H9 (cell line): ENCODE measurements around the gene FBRSL1. TPM values are rescaled to one million over a fixed set of nuclear protein-coding genes. Genes with fewer than 3 reads are reported as not detected.

Experiments
- DNase-seq: peaks from one replicate; pipeline ENCODE4 v3.0.0-alpha.2; 2017
- H2AFZ ChIP-seq: one replicate; pipeline ENCODE4 v1.6.1; 2013; ENCODE audit warnings: mild to moderate bottlenecking, low read length, control low read depth, moderate library complexity
- H2AK5ac ChIP-seq: 2 replicates; pipeline ENCODE4 v1.6.1; 2013; ENCODE audit warnings: low read length, control low read depth, mixed read lengths; ENCODE audit not compliant: insufficient read length
- H2BK120ac ChIP-seq: one replicate; pipeline ENCODE4 v1.6.1; 2013; ENCODE audit warnings: low read depth, mild to moderate bottlenecking, low read length, control low read depth, inconsistent platforms; ENCODE audit not compliant: poor library complexity, severe bottlenecking
- H2BK12ac ChIP-seq: 2 replicates; pipeline ENCODE4 v1.6.1; 2013; ENCODE audit warnings: low read length, control low read depth, mixed read lengths, low read depth; ENCODE audit not compliant: insufficient read length
- H2BK15ac ChIP-seq: 2 replicates; pipeline ENCODE4 v1.6.1; 2013; ENCODE audit warnings: low read depth, low read length, control low read depth
- H2BK20ac ChIP-seq: one replicate; pipeline ENCODE4 v1.6.1; 2013; ENCODE audit warnings: low read depth, mild to moderate bottlenecking, low read length, control low read depth, inconsistent platforms; ENCODE audit not compliant: poor library complexity, severe bottlenecking
- H2BK5ac ChIP-seq: 2 replicates; pipeline ENCODE4 v1.6.1; 2013; ENCODE audit warnings: low read length, control low read depth, mixed read lengths; ENCODE audit not compliant: insufficient read length
- H3K14ac ChIP-seq: 2 replicates; pipeline ENCODE4 v1.6.1; 2013; ENCODE audit warnings: low read length, control low read depth; ENCODE audit not compliant: insufficient read depth
- H3K18ac ChIP-seq: 2 replicates; pipeline ENCODE4 v1.6.1; 2013; ENCODE audit warnings: low read depth, mild to moderate bottlenecking, mixed read lengths, low read length, control low read depth; ENCODE audit not compliant: insufficient read length
- H3K23ac ChIP-seq: 2 replicates; pipeline ENCODE4 v1.6.1; 2013; ENCODE audit warnings: low read length, control low read depth, mixed read lengths, low read depth; ENCODE audit not compliant: insufficient read length
- H3K23me2 ChIP-seq: 2 replicates; pipeline ENCODE4 v1.6.1; 2013; ENCODE audit warnings: low read depth, mild to moderate bottlenecking, mixed read lengths, low read length, control low read depth; ENCODE audit not compliant: insufficient read length, poor library complexity, severe bottlenecking
- H3K27ac ChIP-seq: 2 replicates; pipeline ENCODE4 v1.5.1; 2013; ENCODE audit warnings: low read length, control low read depth, mixed read lengths, low read depth; ENCODE audit not compliant: insufficient read length
- H3K27me3 ChIP-seq: 2 replicates; pipeline ENCODE4 v1.6.1; 2013; ENCODE audit warnings: low read length, control low read depth, inconsistent platforms; ENCODE audit not compliant: insufficient read depth
- H3K4ac ChIP-seq: 2 replicates; pipeline ENCODE4 v1.6.1; 2013; ENCODE audit warnings: low read depth, mild to moderate bottlenecking, control low read depth, inconsistent platforms, low read length, moderate library complexity
- H3K4me1 ChIP-seq: 2 replicates; pipeline ENCODE4 v1.6.1; 2013; ENCODE audit warnings: low read length, control low read depth, inconsistent platforms; ENCODE audit not compliant: insufficient read depth
- H3K4me2 ChIP-seq: 2 replicates; pipeline ENCODE4 v1.6.1; 2013; ENCODE audit warnings: low read length, control low read depth, mixed read lengths; ENCODE audit not compliant: insufficient read length, insufficient read depth
- H3K56ac ChIP-seq: 2 replicates; pipeline ENCODE4 v1.6.1; 2013; ENCODE audit warnings: low read depth, mild to moderate bottlenecking, mixed read lengths, low read length, control low read depth; ENCODE audit not compliant: insufficient read length
- H3K79me1 ChIP-seq: 2 replicates; pipeline ENCODE4 v1.6.1; 2013; ENCODE audit warnings: low read depth, mild to moderate bottlenecking, moderate library complexity, low read length, control low read depth, inconsistent platforms; ENCODE audit not compliant: insufficient read depth, poor library complexity, severe bottlenecking
- H3K79me2 ChIP-seq: 2 replicates; pipeline ENCODE4 v1.6.1; 2013; ENCODE audit warnings: low read length, control low read depth, inconsistent platforms; ENCODE audit not compliant: insufficient read depth
- H3K9ac ChIP-seq: 2 replicates; pipeline ENCODE4 v1.6.1; 2013; ENCODE audit warnings: low read length, control low read depth, mixed read lengths; ENCODE audit not compliant: insufficient read length; ENCODE audit errors: extremely low read depth
- H3K9me3 ChIP-seq: one replicate; pipeline ENCODE4 v1.6.1; 2013; ENCODE audit warnings: low read depth, low read length, inconsistent platforms; ENCODE audit not compliant: control insufficient read depth
- H3T11ph ChIP-seq: one replicate; pipeline ENCODE4 v1.6.1; 2013; ENCODE audit warnings: mild to moderate bottlenecking, low read length, control low read depth, inconsistent platforms
- H4K20me1 ChIP-seq: one replicate; pipeline ENCODE4 v1.6.1; 2013; ENCODE audit not compliant: control insufficient read depth, insufficient read length, insufficient read depth
- H4K5ac ChIP-seq: 2 replicates; pipeline ENCODE4 v1.6.1; 2013; ENCODE audit warnings: low read depth, mild to moderate bottlenecking, mixed read lengths, low read length, control low read depth; ENCODE audit not compliant: insufficient read length
- H4K8ac ChIP-seq: replicated peaks from 2 replicates; pipeline ENCODE4 v1.6.1; 2013; ENCODE audit warnings: low read length, control low read depth, mixed read lengths, low read depth; ENCODE audit not compliant: insufficient read length
- H4K91ac ChIP-seq: 2 replicates; pipeline ENCODE4 v1.6.1; 2013; ENCODE audit warnings: low read depth, mild to moderate bottlenecking, moderate library complexity, mixed read lengths, low read length, control low read depth; ENCODE audit not compliant: insufficient read length
- H3K27ac Mint-ChIP-seq, 3 experiments: 2 replicates in 2 of 3; 3 replicates in 1 of 3; pipeline ENCODE4 v1.8.0; 2020 to 2021; ENCODE audit warnings: mixed read lengths in 3 of 3, mild to moderate bottlenecking in 1 of 3, moderate library complexity in 1 of 3
- H3K27me3 Mint-ChIP-seq: 2 replicates; pipeline ENCODE4 v1.8.0; 2021; ENCODE audit warnings: low read depth, mild to moderate bottlenecking, moderate library complexity, mixed read lengths
- H3K36me3 Mint-ChIP-seq, 3 experiments: 2 replicates in 2 of 3; 3 replicates in 1 of 3; pipeline ENCODE4 v1.8.0; 2020 to 2021; ENCODE audit warnings: low read depth in 3 of 3, mixed read lengths in 3 of 3; ENCODE audit not compliant: insufficient read depth in 1 of 3
- H3K4me1 Mint-ChIP-seq, 2 experiments: 2 replicates each; pipeline ENCODE4 v1.8.0; 2020; ENCODE audit warnings: mixed read lengths in 2 of 2
- H3K4me3 Mint-ChIP-seq, 2 experiments: 2 replicates in 1 of 2; 3 replicates in 1 of 2; pipeline ENCODE4 v1.8.0; 2020 to 2021; ENCODE audit warnings: mild to moderate bottlenecking in 2 of 2, mixed read lengths in 2 of 2, moderate library complexity in 1 of 2
- H3K9me3 Mint-ChIP-seq, 2 experiments: 2 replicates in 1 of 2; 3 replicates in 1 of 2; pipeline ENCODE4 v1.8.0; 2020; ENCODE audit warnings: mild to moderate bottlenecking in 2 of 2, mixed read lengths in 2 of 2, moderate library complexity in 1 of 2
- CTCF ChIP-seq: fragments of 200-600 bp; sonication (generic); conservative IDR thresholded peaks from 3 replicates; pipeline ENCODE4 v1.8.0; 2021; ENCODE audit warnings: antibody characterized with exemption, mild to moderate bottlenecking
- WGBS: extraction: QIAGEN DNeasy Blood & Tissue Kit; methylation state at CpG from one replicate; pipeline ENCODE4 v1.1.7; 2013; ENCODE audit warnings: missing lambda C conversion rate, low lambda C conversion rate, mixed read lengths; ENCODE audit not compliant: insufficient read length; ENCODE audit errors: extremely low coverage; 5-methylcytosine and 5-hydroxymethylcytosine counted together
- total RNA-seq: library from RNA; stranded (reverse); gene quantifications from 2 replicates; pipeline ENCODE4 v1.2.1, GENCODE V29; 2021

Gene FBRSL1
- total RNA-seq, 1 experiment from 2014 or later, result 90.8 TPM

- Mint-ChIP-seq H3K27ac (no peak overlapping the region), H3K27me3 (peaks cover 87% of the 10 kb centered on the region), H3K36me3 (peaks cover 0 to 2% (median 0%) of the 10 kb centered on the region in 3 experiments; a peak in 2 of 7 replicates), H3K4me1 (peaks cover 10 to 15% of the 10 kb centered on the region in 2 experiments), H3K4me3 (no peak overlapping the region), H3K9me3 (no peaks in the 10 kb centered on the region)
- Histone ChIP-seq H3K4me2 (no peak overlapping the region), H4K20me1 (no peaks in the 10 kb centered on the region), H3K23ac (no peak overlapping the region), H3K27me3 (peaks cover 17% of the 10 kb centered on the region; the same call in 1 of the 2 replicates), H4K91ac (no peak overlapping the region), H3K9ac (no peak overlapping the region), H2BK5ac (no peak overlapping the region), H2AK5ac (no peak overlapping the region), H3K18ac (no peak overlapping the region), H4K8ac (no peak overlapping the region), H3K23me2 (no peaks in the 10 kb centered on the region), H3K79me1 (no peaks in the 10 kb centered on the region), H3K27ac (no peak overlapping the region), H2BK12ac (no peak overlapping the region), H2AFZ (no peak overlapping the region), H4K5ac (no peak overlapping the region), H2BK120ac (no peak overlapping the region), H2BK20ac (no peak overlapping the region), H3K4me1 (no peaks in the 10 kb centered on the region), H3K56ac (no peak overlapping the region), H3K9me3 (no peaks in the 10 kb centered on the region), H3K79me2 (no peaks in the 10 kb centered on the region), H3T11ph (no peak overlapping the region), H3K14ac (no peak overlapping the region), H2BK15ac (no peak overlapping the region), H3K4ac (no peak overlapping the region)
- TF ChIP-seq CTCF, result no peak
- DNase-seq, result no peak
- no CpG with 5 or more reads among the region's 16 CpGs for WGBS
These were observed 61.7 kb downstream of the FBRSL1 start for GRCh38 chr12:132551641-132552031.
